Thoracic aorta endothelial cell (primary cell): ENCODE measurements around the gene IFT52. TPM values are rescaled to one million over a fixed set of nuclear protein-coding genes. Genes with fewer than 3 reads are reported as not detected.

ENCODE experiments used
- total RNA-seq: library from RNA; depleted of rRNA; stranded (reverse); fragments of >200 nt; gene quantifications from 2 replicates; pipeline ENCODE4 v1.2.3, GENCODE V29; 2012

IFT52 gene, protein sequence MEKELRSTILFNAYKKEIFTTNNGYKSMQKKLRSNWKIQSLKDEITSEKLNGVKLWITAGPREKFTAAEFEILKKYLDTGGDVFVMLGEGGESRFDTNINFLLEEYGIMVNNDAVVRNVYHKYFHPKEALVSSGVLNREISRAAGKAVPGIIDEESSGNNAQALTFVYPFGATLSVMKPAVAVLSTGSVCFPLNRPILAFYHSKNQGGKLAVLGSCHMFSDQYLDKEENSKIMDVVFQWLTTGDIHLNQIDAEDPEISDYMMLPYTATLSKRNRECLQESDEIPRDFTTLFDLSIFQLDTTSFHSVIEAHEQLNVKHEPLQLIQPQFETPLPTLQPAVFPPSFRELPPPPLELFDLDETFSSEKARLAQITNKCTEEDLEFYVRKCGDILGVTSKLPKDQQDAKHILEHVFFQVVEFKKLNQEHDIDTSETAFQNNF
- 34.4 and 35.3 TPM in 2 replicates for total RNA-seq

GRCh38 chr20:43590392-43591303 lies at the start of gene IFT52:
Gene IFT52 (plus strand): TSS chr20:43590937. CDS start chr20:43594699, 3,762 bp downstream.

GRCh38 chr20:43558412-43559146 lies 32.2 kb upstream of the IFT52 start, which contains the start of gene SGK2:
Gene SGK2 (plus strand): TSS chr20:43559027. CDS start chr20:43566496, 7,469 bp downstream.

GRCh38 chr20:43666376-43667328 lies 75.9 kb downstream of the IFT52 start, which contains the start of gene MYBL2:
Gene MYBL2 (plus strand): TSS chr20:43667114. CDS start chr20:43667284, 170 bp downstream.

Other genes starting within 250 kb of the IFT52 start
- gene SRSF6, start 133.0 kb upstream of the IFT52 start, total RNA-seq: 69.0 and 80.3 TPM in 2 replicates
- 6.9 and 7.5 TPM in 2 replicates for gene L3MBTL1, start 83.2 kb upstream of the IFT52 start, total RNA-seq
- gene SGK2, start 31.9 kb upstream of the IFT52 start, total RNA-seq: 0.14 and 0.53 TPM in 2 replicates
- 51.2 and 67.0 TPM in 2 replicates for gene MYBL2, start 76.2 kb downstream of the IFT52 start, total RNA-seq
- not detected in 2 replicates for gene GTSF1L, start 136.1 kb downstream of the IFT52 start, total RNA-seq